GM18909 (cell line): Measurements from ENCODE around the gene WDR62.

Experiments used
- ATAC-seq: cut with Tn5 transposase; IDR thresholded peaks from one replicate; pipeline ENCODE4 v1.9.1; 2021; ENCODE audit warnings: mild to moderate bottlenecking; ENCODE audit not compliant: unreplicated experiment, poor library complexity

WDR62 gene

GRCh38 chr19:36073121-36073876 lies 18.6 kb downstream of the WDR62 start:
- no peak for ATAC-seq

DNA sequence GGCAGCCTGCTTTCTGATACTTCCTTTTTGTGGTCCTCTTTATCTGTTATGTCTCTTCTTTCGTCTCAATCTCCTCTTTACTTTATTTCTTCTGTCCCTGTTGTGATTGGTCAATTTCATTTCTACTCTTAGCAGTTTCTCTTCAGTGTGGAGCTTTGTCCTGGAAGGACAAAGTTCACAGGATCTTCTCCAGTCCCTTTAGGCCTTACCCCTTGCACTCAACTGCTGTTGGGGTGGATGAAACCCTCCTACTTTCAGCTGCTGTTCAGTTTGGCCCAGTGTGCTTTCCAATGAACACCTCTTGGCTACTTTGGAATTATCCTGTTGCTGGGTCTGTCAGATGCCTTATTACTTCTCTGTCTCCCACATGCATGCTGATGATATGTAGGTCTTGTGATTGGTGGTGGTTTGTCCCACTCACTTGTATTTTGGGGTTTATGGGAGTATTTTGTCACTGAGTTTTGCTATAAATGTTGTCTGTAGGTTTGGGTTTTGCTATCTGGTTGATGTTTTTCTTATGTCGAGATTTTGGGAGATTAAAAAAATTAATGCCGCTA lies 24.8 kb downstream of the WDR62 start:
- ATAC-seq, result no peak

DNA sequence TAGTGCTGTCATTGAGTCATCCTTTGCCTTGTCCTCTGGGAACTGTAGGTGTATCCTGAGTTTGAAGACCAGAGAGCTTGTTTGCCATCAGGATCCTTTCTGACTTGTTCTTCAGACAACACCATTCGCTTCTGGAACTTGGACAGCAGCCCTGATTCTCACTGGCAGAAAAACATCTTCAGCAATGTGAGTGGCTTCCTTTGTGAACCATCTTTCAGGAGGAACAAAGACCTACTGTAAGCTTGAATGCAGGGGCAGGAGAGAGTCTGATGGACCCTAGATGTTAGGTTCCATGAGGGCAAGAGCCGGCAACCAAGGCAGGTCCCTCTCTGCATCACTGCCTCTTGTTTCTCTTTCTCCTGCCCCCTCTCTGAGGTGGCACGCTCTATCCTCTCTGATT lies 26.7 kb downstream of the WDR62 start:
- ATAC-seq, result no peak

DNA sequence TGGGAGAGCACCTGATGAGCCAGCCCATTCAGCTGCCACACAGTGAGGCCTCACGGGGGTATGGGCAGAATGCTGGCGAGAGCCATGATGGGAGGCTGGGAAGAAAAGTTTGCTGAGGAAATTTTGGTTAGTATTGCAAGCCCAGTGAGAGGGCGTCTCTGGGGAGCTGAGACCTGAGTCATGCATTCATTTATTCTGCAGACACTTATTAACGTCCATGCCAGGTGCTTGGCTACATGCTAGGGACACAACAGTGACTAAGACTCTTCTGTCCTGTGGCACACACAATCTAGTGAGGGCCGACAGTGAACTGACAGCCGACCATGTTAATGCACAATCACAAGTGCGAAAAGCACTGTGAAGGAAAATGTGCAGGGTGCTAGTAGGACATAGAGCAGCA lies 27.2 kb downstream of the WDR62 start:
- ATAC-seq, result no peak

DNA sequence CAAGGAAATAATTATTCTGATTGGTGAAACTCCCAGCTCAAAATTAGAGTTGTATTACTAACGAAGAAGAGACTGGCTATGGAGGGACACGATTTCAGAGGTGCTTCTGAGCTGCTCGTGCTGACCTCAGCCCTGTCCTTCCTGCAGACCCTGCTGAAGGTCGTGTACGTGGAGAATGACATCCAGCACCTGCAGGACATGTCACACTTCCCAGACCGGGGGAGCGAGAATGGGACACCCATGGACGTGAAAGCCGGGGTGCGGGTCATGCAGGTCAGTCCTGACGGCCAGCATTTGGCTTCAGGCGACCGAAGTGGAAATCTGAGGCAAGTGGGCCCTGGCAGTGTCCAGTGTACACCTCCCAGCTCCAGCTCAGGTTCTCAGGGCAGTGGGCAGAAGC lies 28.2 kb downstream of the WDR62 start:
- no peak for ATAC-seq

DNA sequence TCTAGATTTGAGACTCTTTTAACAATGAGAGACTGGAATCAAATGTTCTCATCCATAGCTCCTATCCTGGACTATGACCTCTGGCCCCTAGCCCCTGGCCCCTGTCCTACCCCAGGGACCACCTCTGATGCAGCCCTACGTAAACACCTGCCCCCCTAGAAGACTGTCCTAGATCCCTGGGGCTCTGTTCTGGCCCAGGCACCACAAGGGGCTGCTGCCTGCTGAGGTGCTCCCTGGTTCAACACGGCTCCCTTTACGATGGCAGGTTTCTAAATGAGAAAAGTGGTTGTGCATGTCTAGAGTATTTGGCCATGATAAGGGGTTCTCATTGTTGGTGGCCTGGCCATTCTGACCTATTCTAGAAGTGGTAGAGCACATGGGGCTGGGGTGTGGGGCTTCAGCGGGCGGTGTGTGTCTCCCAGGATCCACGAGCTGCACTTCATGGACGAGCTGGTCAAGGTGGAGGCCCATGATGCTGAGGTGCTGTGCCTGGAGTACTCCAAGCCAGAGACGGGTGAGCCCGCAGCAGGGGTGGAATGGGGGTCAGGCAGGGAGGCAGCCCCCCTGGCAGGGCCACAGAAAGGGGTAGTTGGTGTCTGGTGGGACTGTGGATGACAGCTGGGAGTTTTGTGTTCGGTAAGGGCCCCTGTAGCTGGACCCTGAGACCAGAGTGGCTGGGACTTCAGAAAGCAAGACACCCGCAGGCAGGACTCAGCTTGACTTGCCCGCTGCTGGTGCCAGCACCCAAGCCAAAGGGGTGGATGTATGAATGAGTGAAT lies 29.7 kb downstream of the WDR62 start:
- ATAC-seq, result no peak

- no peak for ATAC-seq
Observed at GRCh38 chr19:36086326-36086725, 31.6 kb downstream of the WDR62 start.

GRCh38 chr19:36089847-36090246 lies 35.1 kb downstream of the WDR62 start:
- no peak for ATAC-seq

DNA sequence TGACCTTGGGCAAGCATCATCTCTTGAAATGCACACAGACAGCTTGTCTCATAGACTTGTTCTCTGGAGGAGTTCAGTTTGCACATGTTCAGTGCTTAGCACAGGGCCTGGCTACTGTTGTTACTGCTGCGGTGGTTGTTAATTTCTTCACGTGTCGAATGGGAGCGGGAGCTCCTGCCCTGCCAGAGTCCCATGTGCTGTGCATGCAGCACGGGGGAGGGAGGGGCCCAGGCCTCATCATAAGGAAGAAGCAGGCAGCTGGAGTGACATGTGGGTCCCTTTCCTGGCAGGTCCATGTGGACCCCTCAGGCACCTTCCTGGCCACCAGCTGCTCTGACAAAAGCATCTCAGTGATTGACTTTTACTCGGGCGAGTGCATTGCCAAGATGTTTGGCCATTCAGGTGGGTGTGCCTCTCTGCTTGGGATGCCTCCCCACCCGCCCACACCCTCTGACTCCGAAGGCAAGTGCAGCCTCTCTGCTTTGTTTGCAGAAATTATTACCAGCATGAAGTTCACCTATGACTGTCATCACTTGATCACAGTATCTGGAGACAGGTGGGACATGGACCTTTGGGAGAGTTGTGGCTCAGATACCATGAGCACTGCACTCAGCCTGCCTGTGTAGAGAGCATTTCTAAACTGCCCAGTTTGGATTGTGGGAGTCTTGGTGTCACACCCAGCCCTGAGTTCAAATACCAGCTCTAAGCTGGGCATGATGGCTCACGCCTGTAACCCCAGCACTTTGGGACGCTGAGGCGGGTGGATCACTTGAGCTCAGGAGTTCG lies 36.4 kb downstream of the WDR62 start:
- ATAC-seq, result no peak

- ATAC-seq, result no peak
Observed at GRCh38 chr19:36092566-36092965, 37.9 kb downstream of the WDR62 start.

DNA sequence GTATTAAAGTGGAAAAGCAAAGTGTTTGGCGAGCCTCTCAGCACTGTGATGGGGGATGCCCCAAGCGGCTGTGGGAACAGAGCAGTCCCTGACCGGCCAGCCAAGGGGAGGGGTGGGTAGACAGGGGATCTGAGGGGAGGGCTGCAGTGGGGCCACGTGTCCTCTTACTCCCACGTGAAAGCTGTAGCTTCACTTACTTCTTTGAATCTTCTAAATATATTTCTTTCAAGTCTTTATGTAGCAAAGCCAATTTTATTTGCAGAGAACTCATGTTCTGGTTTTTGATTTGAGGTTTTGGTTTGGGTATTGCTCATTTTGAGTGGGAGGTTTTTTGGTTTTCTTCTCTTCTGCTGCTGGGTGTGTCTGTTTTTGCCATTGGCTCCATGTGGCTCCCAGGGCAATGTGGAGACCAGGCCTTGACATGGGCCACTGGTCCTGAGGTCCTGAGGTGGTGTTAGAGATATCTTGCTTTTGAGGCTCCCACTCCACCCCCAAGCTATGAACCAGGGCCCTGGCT lies 38.5 kb downstream of the WDR62 start:
- ATAC-seq, result no peak

DNA sequence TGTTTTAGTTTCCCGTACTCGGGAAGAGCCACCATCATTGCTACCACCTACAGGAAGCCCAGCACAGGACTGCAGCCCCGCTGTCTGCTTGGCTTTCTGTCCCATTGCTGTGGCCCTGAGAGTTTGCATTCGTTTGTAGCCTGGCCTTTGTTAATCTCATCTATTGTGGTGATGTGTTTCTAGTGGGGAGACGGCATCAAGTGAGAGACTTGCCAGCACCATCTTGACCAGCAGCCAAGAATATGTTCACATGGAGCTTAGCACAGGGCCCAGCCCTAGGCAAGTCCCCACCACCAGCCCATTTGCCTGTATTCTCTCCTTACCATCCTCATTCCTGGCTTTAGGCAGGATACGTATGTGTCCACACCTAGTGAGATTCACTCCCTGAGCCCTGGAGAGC lies 39.0 kb downstream of the WDR62 start:
- ATAC-seq, result no peak

DNA sequence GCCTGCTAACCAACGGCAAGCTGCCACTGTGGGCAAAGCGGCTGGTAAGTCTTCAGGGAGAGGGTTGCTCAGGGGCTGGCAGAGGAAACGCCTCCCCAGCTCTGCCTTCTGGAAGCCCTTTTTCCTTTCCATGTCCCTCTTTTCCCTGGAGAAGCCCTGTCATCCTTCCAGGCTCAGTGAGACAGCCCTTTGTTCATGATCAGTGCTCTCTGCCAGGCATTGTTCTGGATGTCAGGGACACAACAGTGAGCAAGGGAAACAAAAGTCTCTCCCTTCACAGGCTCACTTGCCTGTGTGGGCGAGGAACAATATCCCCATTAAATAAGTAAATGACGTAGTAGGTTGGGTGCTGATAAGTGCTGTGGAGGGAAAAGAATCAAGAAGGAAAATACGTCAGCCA lies 42.3 kb downstream of the WDR62 start:
- no peak for ATAC-seq

DNA sequence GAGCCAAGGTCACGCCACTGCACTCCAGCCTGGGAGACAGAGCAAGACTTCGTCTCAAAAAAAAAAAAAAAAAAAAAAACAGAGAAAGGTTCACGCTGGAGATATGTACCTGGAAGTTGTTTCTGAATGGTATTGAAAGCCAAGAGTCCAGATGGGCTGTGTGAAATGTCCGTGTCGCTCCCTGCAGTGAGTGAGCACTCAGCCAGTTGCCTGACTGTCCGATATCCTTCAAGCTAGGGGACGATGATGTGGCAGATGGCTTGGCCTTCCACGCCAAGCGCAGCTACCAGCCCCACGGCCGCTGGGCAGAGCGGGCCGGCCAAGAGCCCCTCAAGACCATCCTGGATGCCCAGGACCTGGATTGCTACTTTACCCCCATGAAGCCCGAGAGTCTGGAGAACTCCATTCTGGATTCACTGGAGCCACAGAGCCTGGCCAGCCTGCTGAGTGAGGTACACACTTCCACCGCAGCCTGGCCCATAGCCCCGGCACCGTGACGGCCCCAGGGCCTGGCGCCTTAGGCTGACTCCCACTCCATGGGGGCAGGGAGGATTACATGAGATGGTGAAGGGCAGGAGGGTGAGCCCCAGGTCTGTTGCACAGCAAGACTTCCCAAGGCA lies 44.6 kb downstream of the WDR62 start:
- ATAC-seq, result no peak

- ATAC-seq, result no peak
Observed at GRCh38 chr19:36100476-36100875, 45.8 kb downstream of the WDR62 start.

GRCh38 chr19:36101550-36102327 lies 47.0 kb downstream of the WDR62 start:
- ATAC-seq, result no peak

GRCh38 chr19:36103040-36103626 lies 48.4 kb downstream of the WDR62 start:
- ATAC-seq, result no peak

DNA sequence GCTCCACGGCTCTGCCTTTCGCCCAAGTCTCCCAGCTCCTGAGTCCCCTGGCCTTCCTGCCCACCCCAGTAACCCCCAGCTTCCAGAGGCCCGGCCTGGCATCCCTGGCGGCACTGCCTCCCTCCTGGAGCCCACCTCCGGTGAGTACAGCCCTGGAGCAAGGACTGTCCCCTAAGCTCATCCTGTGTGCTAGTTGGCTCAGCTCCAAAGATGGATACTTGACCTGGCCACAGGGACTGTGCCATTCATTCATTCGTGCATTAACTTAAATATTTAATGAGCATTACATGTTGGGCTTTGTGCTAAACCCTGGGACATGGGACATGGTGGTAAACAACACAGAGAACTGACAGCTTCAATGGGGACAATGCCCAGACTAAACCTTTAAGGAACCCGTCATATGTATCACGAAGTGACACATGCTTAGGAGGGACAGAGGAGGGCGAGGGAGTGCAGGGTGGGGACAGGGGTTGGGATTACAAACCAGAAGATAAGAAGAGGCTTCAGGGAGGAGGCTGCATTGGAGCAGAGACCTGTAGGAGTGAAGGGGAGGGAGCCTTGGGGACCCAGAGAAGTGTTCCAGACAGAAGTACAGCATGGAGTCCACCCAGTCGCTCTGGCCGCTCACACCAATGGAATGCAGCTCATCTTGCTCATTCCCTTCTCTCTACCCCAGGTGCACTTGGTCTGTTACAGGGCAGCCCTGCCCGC lies 49.3 kb downstream of the WDR62 start:
- ATAC-seq, result no peak
